Measurements from ENCODE around the gene THPO.

Gene THPO

DNA sequence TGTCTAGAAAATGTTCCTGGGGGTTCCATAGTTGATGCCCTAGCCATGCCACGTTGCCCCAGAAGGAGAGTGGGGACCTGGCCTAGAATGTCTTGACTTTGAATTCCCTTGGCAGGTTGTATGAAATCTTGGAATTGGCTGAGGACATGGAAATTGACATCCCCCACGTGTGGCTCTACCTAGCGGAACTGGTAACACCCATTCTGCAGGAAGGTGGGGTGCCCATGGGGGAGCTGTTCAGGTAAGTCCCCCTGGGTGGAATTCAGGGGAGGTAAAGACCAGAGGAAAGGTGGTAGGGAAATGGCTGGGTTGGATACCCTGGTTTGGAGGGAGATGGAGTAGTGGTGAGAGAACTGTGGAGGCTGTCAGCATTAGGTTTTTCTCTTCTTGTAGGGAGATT is 49.5 kb downstream of the THPO start:
- DNase-seq = no peak

DNA sequence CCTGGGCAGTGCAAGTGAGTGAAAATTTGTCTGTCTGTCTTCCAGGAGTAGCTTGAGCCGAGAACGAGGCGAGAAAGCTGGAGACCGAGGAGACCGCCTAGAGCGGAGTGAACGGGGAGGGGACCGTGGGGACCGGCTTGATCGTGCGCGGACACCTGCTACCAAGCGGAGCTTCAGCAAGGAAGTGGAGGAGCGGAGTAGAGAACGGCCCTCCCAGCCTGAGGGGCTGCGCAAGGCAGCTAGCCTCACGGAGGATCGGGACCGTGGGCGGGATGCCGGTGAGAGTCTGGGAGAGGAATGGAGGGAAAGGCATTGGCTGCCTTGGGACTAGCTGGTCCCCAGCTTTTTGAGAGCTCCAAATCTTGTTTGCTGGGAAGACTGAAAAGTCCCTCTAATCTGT is 50.8 kb downstream of the THPO start:
- no peak for DNase-seq

DNA sequence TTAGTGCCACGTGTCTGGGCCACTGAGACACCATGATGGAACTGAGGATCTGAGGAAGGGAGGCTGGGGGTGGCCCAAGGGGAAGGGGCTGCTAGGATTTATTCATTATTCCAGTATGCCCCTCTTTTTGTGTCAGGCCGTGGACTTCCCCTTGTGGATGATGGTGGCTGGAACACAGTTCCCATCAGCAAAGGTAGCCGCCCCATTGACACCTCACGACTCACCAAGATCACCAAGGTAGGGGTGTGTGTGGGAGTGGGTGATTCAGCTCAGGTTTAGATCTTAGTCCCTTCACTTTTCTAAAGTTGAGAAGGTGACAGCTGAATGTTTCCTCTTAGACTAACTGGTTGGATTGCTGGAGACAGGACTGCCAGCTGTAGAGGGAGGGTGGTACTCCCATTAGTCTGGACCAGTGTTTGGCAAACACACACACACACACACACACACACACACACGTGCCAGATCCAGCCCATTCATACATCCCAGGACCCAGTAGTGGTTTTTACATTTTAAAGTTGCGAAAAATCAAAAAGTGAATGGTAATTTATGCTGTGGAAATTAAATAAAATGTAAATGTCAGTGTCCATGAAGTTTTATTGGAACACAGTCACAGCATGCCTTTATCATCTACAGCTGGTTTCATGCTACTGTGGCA is 52.2 kb downstream of the THPO start:
- DNase-seq = no peak

DNA sequence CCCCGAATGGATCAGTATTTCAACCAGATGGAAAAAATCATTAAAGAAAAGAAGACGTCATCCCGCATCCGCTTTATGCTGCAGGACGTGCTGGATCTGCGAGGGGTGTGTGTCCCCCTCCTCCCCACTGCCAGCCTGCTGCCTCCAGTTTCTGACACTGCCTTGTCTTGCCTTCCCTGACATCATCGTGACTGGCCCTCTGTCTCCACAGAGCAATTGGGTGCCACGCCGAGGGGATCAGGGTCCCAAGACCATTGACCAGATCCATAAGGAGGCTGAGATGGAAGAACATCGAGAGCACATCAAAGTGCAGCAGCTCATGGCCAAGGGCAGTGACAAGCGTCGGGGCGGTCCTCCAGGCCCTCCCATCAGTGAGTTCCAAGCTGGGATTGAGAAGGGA is 52.7 kb downstream of the THPO start:
- DNase-seq = no peak

DNA sequence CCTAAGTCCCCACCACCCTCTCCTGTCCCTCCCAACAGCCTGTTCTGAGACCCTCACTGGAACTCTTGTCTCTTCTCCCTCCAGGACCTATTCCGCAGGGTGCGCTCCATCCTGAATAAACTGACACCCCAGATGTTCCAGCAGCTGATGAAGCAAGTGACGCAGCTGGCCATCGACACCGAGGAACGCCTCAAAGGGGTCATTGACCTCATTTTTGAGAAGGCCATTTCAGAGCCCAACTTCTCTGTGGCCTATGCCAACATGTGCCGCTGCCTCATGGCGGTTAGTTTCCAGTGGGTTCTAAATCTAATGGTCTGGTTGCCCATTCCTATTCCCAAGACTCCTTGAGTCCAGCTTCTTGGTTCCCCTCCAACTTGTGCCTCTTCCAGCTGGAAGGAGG is 54.3 kb downstream of the THPO start:
- DNase-seq = no peak

DNA sequence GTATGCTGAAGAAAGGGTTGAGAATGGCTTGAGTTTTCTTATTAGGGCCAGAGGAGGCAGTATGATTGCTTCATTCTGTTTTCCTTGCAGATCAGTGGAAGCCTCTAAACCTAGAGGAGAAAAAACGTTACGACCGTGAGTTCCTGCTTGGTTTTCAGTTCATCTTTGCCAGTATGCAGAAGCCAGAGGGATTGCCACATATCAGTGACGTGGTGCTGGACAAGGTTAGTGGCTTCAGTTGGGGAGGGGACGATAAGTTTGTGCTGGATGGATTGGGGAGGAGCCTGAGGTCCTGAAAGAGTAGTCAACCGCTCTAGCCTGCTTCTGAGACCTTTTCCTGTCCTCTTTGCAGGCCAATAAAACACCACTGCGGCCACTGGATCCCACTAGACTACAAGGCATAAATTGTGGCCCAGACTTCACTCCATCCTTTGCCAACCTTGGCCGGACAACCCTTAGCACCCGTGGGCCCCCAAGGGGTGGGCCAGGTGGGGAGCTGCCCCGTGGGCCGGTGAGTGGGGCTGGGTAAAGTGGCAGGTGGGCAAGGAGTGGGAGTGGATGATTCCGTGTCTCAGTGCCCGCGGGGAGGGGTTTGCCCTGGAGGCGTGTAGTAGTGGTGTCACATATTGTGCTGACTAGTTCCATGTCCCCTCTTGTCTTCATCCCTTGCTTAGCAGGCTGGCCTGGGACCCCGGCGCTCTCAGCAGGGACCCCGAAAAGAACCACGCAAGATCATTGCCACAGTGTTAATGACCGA is 55.1 kb downstream of the THPO start:
- no peak for DNase-seq

Data from activated gamma-delta T cell treated with Interleukin-2 at 50 U/mL for 16 hours (primary cell).